Activated CD4-positive, alpha-beta memory T cell treated with anti-CD3 and anti-CD28 coated beads, Interleukin-2, amount 10 ng/mL, durations not matched to agents 7 days and 5 days (primary cell): Measurements from ENCODE around the gene GPSM1. TPM values are rescaled to one million over a fixed set of nuclear protein-coding genes. Genes with fewer than 3 reads are reported as not detected.

Experiments
- CTCF ChIA-PET: fragments of 350-600 bp; sonication (Branson Sonifier 250); formaldehyde crosslinking; loops from one replicate; lab custom pipeline; 2021; ENCODE audit warnings: antibody characterized with exemption, inconsistent platforms; lab: Charles Lee
- POLR2A ChIA-PET: fragments of 350-600 bp; sonication (Branson Sonifier 250); formaldehyde crosslinking; loops from one replicate; lab custom pipeline; 2021; ENCODE audit warnings: antibody characterized with exemption; lab: Charles Lee
- DNase-seq: peaks from one replicate; pipeline ENCODE4 v3.0.0-alpha.2; 2020
- H3K27ac Mint-ChIP-seq: one replicate; pipeline ENCODE4 v1.8.0; 2021; ENCODE audit warnings: mild to moderate bottlenecking, mixed read lengths
- H3K27me3 Mint-ChIP-seq: one replicate; pipeline ENCODE4 v1.8.0; 2021; ENCODE audit warnings: mixed read lengths
- H3K36me3 Mint-ChIP-seq: one replicate; pipeline ENCODE4 v1.8.0; 2021; ENCODE audit warnings: low read depth, mixed read lengths
- H3K4me1 Mint-ChIP-seq: one replicate; pipeline ENCODE4 v1.8.0; 2021; ENCODE audit warnings: mixed read lengths
- H3K4me3 Mint-ChIP-seq: one replicate; pipeline ENCODE4 v1.8.0; 2021; ENCODE audit warnings: mild to moderate bottlenecking, mixed read lengths
- H3K9me3 Mint-ChIP-seq: one replicate; pipeline ENCODE4 v1.8.0; 2021; ENCODE audit warnings: mixed read lengths
- total RNA-seq, 2 experiments: library from RNA; stranded (reverse); gene quantifications; one replicate each; pipeline ENCODE4 v1.2.3, GENCODE V29; 2021

GPSM1 gene
- total RNA-seq, 2 experiments from 2014 or later = 6.0 to 6.5 TPM

DNA sequence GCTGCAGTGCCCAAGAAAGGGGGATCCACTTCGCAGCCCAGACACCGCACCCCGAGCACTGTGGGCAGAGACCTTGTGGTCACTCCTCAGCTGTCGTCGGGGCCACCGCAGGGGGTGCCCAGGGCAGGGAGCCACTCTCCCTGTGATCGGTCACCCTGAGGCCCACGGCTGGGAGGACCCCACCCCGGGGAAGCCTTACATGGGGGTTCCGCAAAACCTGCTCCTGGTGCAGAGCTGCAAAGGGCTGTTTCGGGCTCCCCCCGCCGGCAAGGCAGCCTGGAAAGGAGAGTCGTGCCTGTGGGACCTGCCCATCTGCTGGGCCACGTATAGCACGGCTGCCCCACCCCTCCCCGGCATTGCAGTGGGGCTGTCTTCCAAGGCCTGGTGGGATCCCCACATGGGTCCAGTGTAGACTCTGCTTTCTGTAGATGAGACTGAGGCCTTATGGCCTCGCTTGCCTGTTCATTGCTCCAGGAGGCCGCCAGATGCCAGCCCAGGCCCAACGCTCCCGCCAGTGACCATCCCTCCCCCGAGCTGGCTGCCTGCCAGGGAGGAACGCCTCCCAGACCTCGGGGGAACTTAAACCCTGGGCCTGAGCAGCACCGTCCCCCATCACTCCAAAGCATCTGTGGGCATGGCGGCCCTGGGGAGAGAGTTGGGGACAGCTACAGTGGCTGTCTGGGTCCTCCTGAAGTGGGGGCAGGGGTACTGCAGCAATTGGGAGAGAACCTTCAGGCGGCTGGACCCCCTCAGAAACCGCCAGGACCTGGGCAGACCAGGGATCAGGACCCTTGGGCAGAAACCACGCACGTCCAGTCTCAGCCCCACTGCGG lies 37.8 kb downstream of the GPSM1 start:
- Mint-ChIP-seq H3K4me3 (no peak overlapping the region), H3K27me3 (no peaks in the 10 kb centered on the region), H3K27ac (no peak overlapping the region), H3K36me3 (no peaks in the 10 kb centered on the region), H3K9me3 (no peaks in the 10 kb centered on the region), H3K4me1 (peaks cover 6% of the 10 kb centered on the region)
- POLR2A ChIA-PET = interaction anchor here (0.7 to 1.2 kb wide), 3 partner anchors 16 to 36 kb away, joined by 3 to 4 read pairs (median 3); partner anchors contain the start of gene SNAPC4
- CTCF ChIA-PET = interaction anchor here (1.0 to 2.9 kb wide), 2 partner anchors 21 to 37 kb away, joined by 4 to 31 read pairs; no protein-coding TSS in a partner anchor
- DNase-seq = no peak

DNA sequence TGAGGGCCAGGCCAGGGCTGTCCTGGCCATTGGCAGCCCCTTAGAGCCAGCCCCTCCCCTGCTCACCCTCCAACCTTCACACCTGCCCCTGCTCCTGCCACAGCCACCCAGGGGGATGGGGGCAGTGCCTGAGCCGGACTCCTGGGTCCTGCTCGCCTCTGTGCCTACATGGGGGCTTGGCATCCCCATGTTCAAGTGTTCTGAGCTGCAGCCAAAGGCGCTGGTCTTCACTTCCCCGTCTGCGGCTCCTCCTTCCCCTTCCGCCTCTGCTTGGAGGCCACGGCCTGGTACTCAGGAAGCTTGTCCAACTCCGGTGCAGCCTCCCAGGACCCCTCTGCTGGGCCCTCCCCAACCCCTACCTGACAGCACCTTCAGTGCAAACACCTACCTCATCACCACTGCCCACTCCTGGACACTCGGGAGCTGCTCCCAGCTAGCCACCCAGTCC lies 38.5 kb downstream of the GPSM1 start:
- no peaks in the 10 kb centered on the region for H3K27me3 Mint-ChIP-seq
- no peak for DNase-seq
- H3K36me3 Mint-ChIP-seq = no peaks in the 10 kb centered on the region
- CTCF ChIA-PET = interaction anchor here (1.0 to 1.5 kb wide), 3 partner anchors 20 to 44 kb away, joined by 3 to 6 read pairs (median 4); no protein-coding TSS in a partner anchor
- peaks cover 6% of the 10 kb centered on the region for H3K4me1 Mint-ChIP-seq
- POLR2A ChIA-PET = interaction anchor here (1.2 kb wide), 2 partner anchors 32 to 35 kb away, joined by 3 to 4 read pairs; no protein-coding TSS in a partner anchor
- H3K27ac Mint-ChIP-seq = no peak overlapping the region
- H3K4me3 Mint-ChIP-seq = no peak overlapping the region
- H3K9me3 Mint-ChIP-seq = no peaks in the 10 kb centered on the region

DNA sequence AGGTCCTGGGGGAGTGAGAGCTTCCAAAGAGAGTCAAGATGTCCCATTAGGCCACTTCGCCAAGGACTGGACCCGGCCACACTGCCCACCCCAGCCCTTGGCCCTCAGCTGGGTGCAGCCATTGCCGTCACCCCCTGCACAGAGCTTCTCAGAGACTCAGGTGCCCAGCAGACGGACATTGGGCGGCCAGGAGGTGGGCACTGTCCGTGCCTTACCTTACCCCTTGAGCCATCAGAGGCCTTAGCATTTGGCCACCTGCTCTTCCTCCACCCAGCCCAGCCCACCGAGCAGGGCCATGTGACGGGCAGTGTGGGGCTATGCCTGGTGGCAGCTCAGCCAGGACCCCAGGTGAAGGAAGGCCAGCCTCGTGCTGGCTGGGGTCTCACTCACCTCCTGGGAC lies 39.5 kb downstream of the GPSM1 start:
- CTCF ChIA-PET = interaction anchor here (1.0 to 1.5 kb wide), 2 partner anchors 34 to 43 kb away, joined by 3 to 6 read pairs; no protein-coding TSS in a partner anchor

DNA sequence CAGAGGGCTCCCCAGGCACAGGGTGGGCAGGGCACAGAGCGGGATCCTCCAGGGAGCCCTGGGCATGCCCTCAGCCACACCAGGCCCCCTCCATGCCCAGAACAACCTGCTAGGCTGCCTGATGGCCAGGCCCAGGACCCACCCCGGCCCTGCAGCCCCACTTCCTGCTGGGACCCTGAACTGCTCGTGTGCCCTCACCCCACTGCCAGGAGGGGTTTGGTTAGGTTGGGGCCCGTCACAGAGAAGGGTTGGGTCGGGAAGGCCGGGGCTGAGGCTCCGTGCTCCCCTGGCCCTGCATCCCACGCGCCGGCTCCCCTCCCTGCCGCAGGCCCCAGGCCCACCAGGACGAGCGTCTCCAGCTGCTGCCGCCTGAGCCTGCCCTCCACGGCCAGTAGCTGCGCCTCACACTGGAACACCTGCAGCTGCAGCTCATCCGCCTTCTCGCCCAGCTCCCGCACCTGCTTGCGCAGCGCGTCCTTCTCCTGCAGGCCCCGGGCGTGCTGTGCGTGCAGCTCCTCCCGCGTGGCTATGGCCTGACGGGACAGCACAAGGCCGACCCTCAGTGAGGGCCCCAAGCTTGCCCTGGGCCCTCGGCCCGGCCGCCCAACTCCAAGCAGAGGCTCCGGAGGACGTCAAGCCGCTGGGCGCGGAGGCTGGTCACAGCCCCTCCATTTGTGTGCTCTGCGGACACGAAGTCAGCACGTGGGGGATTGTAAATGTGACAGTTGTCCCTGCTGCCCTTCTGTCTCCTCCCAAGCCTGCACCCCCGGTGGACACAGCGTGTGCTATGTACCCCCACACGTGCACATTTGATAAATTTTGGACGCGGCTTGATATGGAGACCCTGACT lies 40.2 kb downstream of the GPSM1 start:
- Mint-ChIP-seq H3K36me3 (no peaks in the 10 kb centered on the region), H3K4me1 (peaks cover 5% of the 10 kb centered on the region), H3K27me3 (no peaks in the 10 kb centered on the region), H3K9me3 (no peaks in the 10 kb centered on the region), H3K4me3 (no peak overlapping the region), H3K27ac (no peak overlapping the region)
- POLR2A ChIA-PET = interaction anchor here (0.5 to 1.4 kb wide), 3 partner anchors 17 to 166 kb away, joined by 3 to 4 read pairs (median 4); no protein-coding TSS in a partner anchor
- no peak for DNase-seq
- CTCF ChIA-PET = no interaction called here

More for the DNA sequence above, 39.5 kb downstream of the GPSM1 start:
- POLR2A ChIA-PET = interaction anchor here (0.9 to 1.4 kb wide), 4 partner anchors 18 to 166 kb away, joined by 3 to 4 read pairs (median 4); no protein-coding TSS in a partner anchor
- Mint-ChIP-seq H3K27me3 (no peaks in the 10 kb centered on the region), H3K36me3 (no peaks in the 10 kb centered on the region), H3K27ac (no peak overlapping the region), H3K4me1 (peaks cover 6% of the 10 kb centered on the region), H3K9me3 (no peaks in the 10 kb centered on the region), H3K4me3 (no peak overlapping the region)
- DNase-seq = no peak

DNA sequence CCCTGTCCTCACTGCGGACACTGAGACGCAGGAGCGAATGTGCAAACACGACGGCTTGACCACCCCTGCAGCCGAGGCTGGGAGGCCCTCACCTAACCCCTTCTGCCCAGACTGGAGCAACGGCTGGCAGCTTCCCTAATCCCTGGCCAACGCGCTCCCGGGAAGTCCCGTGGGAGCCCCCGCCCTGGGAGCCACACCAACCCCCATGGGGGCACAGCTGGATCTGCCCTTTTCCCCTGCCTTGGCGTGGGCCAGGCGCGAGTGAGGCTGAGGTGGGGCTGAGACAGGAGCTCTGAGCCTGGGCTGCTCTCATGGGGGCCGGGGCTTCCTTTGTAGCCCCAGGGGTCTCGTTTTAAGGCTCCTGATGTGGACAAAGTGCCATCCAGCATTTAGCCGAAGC lies 40.9 kb downstream of the GPSM1 start:
- CTCF ChIA-PET = no interaction called here
- H3K27ac Mint-ChIP-seq = no peak overlapping the region
- DNase-seq = no peak
- POLR2A ChIA-PET = interaction anchor here (0.5 kb wide), 1 partner anchor 18 kb away, joined by 4 read pairs; no protein-coding TSS in a partner anchor
- H3K36me3 Mint-ChIP-seq = no peaks in the 10 kb centered on the region
- no peaks in the 10 kb centered on the region for H3K9me3 Mint-ChIP-seq
- H3K4me1 Mint-ChIP-seq = no peaks in the 10 kb centered on the region
- H3K27me3 Mint-ChIP-seq = no peaks in the 10 kb centered on the region
- H3K4me3 Mint-ChIP-seq = no peak overlapping the region

DNA sequence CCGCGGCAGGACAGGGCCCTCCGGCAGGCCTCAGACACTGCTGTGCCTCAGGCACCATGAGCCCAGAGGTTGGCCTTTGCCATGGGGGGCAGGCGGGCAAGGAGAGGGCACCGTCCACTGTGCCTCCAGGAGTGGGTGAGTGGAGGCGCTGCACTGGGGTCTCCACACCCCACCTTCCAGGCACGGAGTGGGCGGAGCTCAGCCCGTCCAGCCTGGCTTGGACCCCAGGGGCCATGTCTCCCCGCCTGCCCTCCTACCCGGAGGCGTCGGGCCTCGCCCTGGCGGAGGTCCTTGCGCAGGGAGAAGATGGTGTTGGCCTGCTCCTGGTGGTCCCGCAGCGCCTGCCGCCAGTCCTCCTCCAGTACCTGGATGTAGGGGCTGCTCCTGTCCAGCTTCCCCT lies 42.7 kb downstream of the GPSM1 start:
- Mint-ChIP-seq H3K9me3 (no peaks in the 10 kb centered on the region), H3K36me3 (no peaks in the 10 kb centered on the region), H3K27me3 (no peaks in the 10 kb centered on the region), H3K4me3 (no peak overlapping the region), H3K27ac (no peak overlapping the region), H3K4me1 (no peaks in the 10 kb centered on the region)
- no peak for DNase-seq
- CTCF ChIA-PET = no interaction called here
- POLR2A ChIA-PET = no interaction called here

DNA sequence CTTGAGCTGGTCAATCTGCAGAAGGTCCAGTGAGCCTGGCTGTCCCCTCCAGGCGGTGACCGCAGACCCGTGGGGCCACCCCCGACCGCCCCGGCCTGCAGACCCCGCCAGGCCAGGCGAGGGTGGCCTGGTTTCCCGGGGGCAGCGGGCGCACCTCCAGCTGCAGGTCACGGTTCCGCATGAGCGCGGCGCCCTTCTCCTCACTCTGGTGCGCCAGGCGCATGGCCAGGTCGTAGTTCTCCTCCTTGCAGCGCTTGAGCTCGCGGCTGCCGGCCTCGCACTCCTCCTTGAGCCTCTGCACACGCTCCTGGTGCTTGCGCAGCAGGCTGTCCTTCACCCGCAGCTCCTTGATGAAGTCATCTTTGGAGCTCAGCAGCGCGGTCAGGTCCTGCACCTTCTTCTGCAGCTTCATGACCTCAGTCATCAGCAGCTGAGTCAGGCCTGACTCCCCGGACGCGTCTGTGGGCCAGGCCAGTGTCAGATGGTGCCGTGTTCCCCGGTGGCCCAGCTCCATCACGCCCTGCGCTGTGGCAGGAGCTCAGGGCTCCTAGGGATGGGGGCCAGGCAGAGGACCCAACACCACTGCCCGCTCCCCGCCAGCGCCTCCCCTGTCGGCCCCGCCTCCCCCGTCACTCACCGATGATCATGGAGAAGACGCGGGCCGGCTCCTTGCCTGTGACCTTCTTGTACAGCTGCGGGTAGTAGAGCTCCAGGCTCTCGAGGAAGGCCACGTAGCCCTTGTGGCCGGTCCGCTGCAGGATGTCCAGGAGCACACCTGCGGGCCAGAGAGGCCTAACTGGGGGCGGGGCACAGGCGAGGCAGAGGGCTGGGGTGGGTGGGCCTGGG lies 43.6 kb downstream of the GPSM1 start:
- H3K9me3 Mint-ChIP-seq = no peaks in the 10 kb centered on the region
- ChIA-PET CTCF (interaction anchor here (1.8 kb wide), 1 partner anchor 8 kb away, joined by 8 read pairs; the partner anchor contains the start of gene DNLZ), POLR2A (no interaction called here)
- no peak overlapping the region for H3K27ac Mint-ChIP-seq
- H3K4me1 Mint-ChIP-seq = no peaks in the 10 kb centered on the region
- H3K36me3 Mint-ChIP-seq = no peaks in the 10 kb centered on the region
- DNase-seq = no peak
- H3K4me3 Mint-ChIP-seq = no peak overlapping the region
- no peaks in the 10 kb centered on the region for H3K27me3 Mint-ChIP-seq

DNA sequence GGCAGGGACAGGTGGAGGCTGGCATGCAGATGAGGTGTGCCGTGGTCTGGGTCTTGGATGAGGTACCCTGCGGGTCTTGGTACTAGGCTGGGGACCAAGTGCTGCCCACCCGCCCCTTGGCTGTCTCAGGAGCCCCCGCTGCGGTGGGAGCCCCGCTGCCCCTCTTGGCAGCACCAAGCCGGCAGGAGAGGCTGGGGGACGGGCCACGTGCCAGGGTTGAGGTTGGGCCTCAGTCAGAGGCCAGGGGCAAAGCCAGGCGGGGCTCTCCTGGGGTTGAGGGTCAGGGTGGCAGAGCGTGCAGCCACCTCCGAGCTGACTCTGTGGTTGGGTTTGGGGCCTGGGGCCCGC lies 44.2 kb downstream of the GPSM1 start:
- ChIA-PET POLR2A (no interaction called here), CTCF (interaction anchor here (1.8 kb wide), 1 partner anchor 8 kb away, joined by 8 read pairs; the partner anchor contains the start of gene DNLZ)
- Mint-ChIP-seq H3K27ac (no peak overlapping the region), H3K4me3 (no peak overlapping the region), H3K4me1 (no peaks in the 10 kb centered on the region), H3K36me3 (no peaks in the 10 kb centered on the region), H3K9me3 (no peaks in the 10 kb centered on the region), H3K27me3 (no peaks in the 10 kb centered on the region)
- no peak for DNase-seq

DNA sequence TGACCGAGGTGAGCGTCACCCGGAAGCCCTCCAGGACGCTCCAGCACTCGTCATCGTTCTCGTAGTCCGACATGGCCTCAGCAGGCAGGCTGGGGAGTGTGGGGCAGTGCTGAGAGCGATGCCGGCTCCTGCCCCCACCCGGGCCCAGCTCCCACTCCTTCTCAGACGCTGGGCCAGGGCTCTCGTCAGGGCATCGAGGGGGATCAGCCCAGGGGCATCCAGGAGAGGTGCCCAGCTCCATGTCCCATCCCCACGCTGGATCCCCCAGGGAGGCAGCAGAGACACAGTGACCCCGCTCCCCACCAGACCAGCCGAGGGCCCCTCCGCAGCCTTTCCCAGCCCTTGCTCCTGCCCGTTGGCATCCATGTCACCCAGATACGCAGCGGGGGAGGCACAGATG lies 44.7 kb downstream of the GPSM1 start:
- H3K36me3 Mint-ChIP-seq = no peaks in the 10 kb centered on the region
- no peaks in the 10 kb centered on the region for H3K27me3 Mint-ChIP-seq
- no peak overlapping the region for H3K27ac Mint-ChIP-seq
- no peak for DNase-seq
- H3K4me3 Mint-ChIP-seq = no peak overlapping the region
- POLR2A ChIA-PET = no interaction called here
- no peaks in the 10 kb centered on the region for H3K9me3 Mint-ChIP-seq
- no peaks in the 10 kb centered on the region for H3K4me1 Mint-ChIP-seq
- CTCF ChIA-PET = interaction anchor here (1.8 kb wide), 1 partner anchor 9 kb away, joined by 8 read pairs; the partner anchor contains the start of gene DNLZ

DNA sequence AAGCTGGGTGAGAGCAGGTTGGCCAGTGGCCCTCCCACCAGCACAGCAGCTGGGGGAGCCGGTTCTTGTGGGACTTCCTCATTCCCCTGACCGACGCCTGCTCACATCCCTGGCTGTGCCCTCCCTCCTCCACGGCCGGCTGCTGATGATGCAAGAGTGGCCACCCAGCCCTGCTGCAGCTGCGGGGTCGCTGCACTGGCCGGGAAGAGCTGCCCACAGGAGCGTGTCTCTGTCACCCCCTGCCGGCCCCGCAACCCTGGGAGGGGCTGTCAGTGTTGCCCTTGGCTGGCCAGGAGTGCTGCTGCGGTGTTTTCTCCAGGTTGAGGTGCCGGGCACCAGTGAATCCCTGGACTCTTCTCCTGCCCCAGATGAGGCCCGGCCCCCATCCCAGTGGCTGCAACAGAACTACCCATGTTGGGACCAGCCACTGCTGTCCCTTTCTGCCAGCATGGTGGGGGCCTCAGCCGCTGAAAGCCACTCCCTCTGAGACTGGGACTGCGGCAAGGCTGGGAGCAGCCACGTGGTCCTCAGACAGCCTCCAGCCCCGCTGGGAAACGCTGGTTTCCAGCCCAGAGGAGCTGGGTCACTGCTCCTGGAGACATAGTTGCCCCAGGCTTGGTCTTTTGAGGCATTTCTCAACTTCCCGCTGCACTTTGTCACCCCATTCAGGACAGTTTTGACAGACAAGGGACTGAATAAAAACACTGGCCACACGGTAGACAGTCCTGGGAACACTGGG lies 45.4 kb downstream of the GPSM1 start:
- ChIA-PET CTCF (interaction anchor here (1.8 kb wide), 1 partner anchor 9 kb away, joined by 8 read pairs; the partner anchor contains the start of gene DNLZ), POLR2A (no interaction called here)
- Mint-ChIP-seq H3K4me3 (no peak overlapping the region), H3K4me1 (no peaks in the 10 kb centered on the region), H3K9me3 (no peaks in the 10 kb centered on the region), H3K27ac (no peak overlapping the region), H3K36me3 (no peaks in the 10 kb centered on the region), H3K27me3 (no peaks in the 10 kb centered on the region)
- no peak for DNase-seq

DNA sequence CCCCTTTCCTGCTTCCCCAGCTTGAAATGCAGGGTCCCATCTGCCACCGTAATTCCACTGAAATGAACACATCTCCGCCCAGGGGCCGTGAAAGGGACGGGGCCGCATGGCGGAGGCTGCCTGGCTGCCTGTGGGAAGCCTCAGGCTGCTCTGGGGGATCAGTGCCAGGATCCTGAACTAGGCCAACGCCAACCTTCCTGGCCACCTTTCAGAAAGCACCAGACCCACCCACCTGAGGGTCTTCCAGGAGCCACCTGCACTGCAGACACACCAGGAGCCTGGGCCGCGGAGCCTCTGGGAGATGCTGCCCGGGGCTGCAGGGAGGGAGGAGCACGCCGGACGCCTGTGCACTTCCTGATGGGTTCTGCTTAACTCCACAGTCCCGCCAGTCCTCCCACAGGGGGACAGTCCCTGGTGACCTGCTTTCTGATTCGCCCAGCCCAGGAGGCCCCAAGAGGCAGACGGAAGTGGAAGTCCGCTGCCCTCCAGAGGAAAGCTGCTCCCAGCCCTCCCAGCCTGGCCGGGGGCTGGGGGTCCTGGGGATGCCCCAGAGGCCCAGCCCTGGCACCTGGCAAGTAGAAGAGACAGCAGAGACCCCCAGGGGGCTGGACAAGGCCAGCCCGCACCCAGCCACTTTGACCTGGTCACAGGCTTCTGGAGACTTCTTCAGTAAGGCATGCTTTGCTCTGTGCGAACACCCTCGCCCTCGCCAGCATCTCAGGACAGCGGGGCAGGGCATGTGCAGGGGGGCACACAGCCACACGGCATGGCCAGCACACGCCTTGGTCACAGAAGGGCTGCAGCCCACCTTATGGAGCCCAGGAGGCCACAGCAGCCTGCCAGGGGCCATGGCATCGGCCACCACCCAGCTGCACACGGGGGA lies 46.2 kb downstream of the GPSM1 start, which contains the start of gene CARD9:
Gene CARD9 (minus strand): TSS at position 370 of the 883 bp plus-strand sequence. CDS start 1,591 bp downstream, outside the sequence.
- Mint-ChIP-seq H3K4me3 (no peak within 1 kb of the TSS), H3K4me1 (no peaks in the 10 kb centered on the region), H3K9me3 (no peaks in the 10 kb centered on the region), H3K27ac (no peak within 1 kb of the TSS), H3K27me3 (no peaks in the 10 kb centered on the region), H3K36me3 (no peaks in the 10 kb centered on the region)
- ChIA-PET CTCF (no interaction called here), POLR2A (interaction anchor here (0.8 to 2.2 kb wide), 2 partner anchors 10 to 27 kb away, joined by 4 to 12 read pairs; partner anchors contain the start of gene DNLZ)
- DNase-seq = no peak
